ENCODE data around the gene KIF11.

The KIF11 gene

GRCh38 chr10:92681306-92681834, 88.4 kb downstream of the KIF11 start:
- no peak for DNase-seq (ENCODE audit: low spot score)

GRCh38 chr10:92688573-92688926, 95.6 kb downstream of the KIF11 start:
- no peak for DNase-seq (ENCODE audit: low spot score)

- no peak for DNase-seq (ENCODE audit: low spot score)
Measured at GRCh38 chr10:92688927-92689662, 96.2 kb downstream of the KIF11 start.

GRCh38 chr10:92689663-92690210, 96.8 kb downstream of the KIF11 start, which contains the start of gene HHEX:
HHEX (plus strand) TSS chr10:92689955; CDS start chr10:92689987, 32 bp downstream.
- DNase-seq (ENCODE audit: low spot score): no peak

GRCh38 chr10:92690211-92690914, 97.4 kb downstream of the KIF11 start:
- DNase-seq (ENCODE audit: low spot score): no peak

- DNase-seq (ENCODE audit: low spot score): no peak
Measured at GRCh38 chr10:92690915-92691590, 98.1 kb downstream of the KIF11 start.

GRCh38 chr10:92691591-92692079, 98.7 kb downstream of the KIF11 start:
- DNase-seq (ENCODE audit: low spot score): no peak

- no peak for DNase-seq (ENCODE audit: low spot score)
Measured at GRCh38 chr10:92692080-92692671, 99.2 kb downstream of the KIF11 start.

- DNase-seq (ENCODE audit: low spot score): no peak
Measured at GRCh38 chr10:92692697-92693533, 100.0 kb downstream of the KIF11 start.

- DNase-seq (ENCODE audit: low spot score): no peak
Measured at GRCh38 chr10:92693534-92693893, 100.6 kb downstream of the KIF11 start.

GRCh38 chr10:92695679-92696605, 103.0 kb downstream of the KIF11 start:
- DNase-seq (ENCODE audit: low spot score): no peak

- no peak for DNase-seq (ENCODE audit: low spot score)
Measured at GRCh38 chr10:92696606-92697383, 103.9 kb downstream of the KIF11 start.

- DNase-seq (ENCODE audit: low spot score): no peak
Measured at GRCh38 chr10:92697663-92698511, 105.0 kb downstream of the KIF11 start.

GRCh38 chr10:92699193-92699517, 106.2 kb downstream of the KIF11 start:
- no peak for DNase-seq (ENCODE audit: low spot score)

- no peak for DNase-seq (ENCODE audit: low spot score)
Measured at GRCh38 chr10:92699518-92700381, 106.8 kb downstream of the KIF11 start.

GRCh38 chr10:92702301-92702916, 109.5 kb downstream of the KIF11 start:
- no peak for DNase-seq (ENCODE audit: low spot score)

Measured in COLO829 (cell line).